ENCODE data around the gene HELQ.

DNA sequence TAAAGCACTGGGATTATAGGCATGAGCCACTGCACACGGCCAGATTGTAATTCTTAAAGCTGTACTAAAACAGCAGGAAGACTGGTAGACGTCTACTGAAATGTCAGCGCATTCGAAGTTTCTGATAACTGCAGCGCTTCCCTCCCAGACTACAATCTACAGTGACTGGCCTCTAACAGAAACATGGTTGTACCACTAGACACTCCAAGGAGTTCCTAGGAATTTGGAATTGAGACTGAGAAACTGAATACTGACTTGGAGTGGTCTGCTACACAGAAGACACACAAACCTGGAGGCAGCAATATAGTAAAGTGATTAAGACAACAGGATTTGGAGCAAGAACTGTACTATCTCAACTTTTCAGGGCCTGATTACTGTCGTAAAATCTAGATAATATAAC is 937 bp downstream of the HELQ start:
- TF ChIP-seq CTCF (IDR thresholded peaks at IDR 0.05; ENCODE audit: low read depth, low read length, poor library complexity, severe bottlenecking): no peak
- no peak for TF ChIP-seq EZH2phosphoT487 (IDR thresholded peaks at IDR 0.05; ENCODE audit: borderline replicate concordance, low read length)
